Measurements from ENCODE around the gene SLC5A9. TPM values are rescaled to one million over a fixed set of nuclear protein-coding genes. Genes with fewer than 3 reads are reported as not detected.

Gene SLC5A9
- total RNA-seq, 1 experiment from 2014 or later: not detected

DNA sequence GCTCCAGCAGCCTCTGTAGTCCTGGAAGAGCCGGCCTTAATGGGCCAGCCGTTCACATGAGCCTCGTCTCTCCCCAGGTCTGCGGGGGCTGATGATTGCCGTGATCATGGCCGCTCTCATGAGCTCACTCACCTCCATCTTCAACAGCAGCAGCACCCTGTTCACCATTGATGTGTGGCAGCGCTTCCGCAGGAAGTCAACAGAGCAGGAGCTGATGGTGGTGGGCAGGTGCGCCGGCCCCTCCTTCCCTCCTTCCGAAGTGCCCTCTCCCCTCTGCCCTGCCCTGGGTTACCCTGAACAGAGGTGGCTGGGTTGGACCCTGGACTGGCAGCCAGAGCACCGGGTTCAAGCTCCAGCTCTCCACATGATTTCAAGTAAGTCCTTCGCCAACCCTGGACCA, 13.1 kb downstream of the SLC5A9 start:
- DNase-seq (ENCODE audit: low read depth, low spot score): no peak
- Histone ChIP-seq H2AFZ (ENCODE audit: low read depth, low read length, poor library complexity, severe bottlenecking) (no peak overlapping the region), H3K27ac (ENCODE audit: low read depth, low read length) (no peak overlapping the region), H3K4me3 (replicated peaks in 1 of 2; ENCODE audit: low read depth in 1 of 2, low read length in 2 of 2) (no peak overlapping the region), H3K4me2 (ENCODE audit: low read length) (no peak overlapping the region), H3K4me1 (ENCODE audit: control insufficient read depth in 1 of 2, insufficient read depth in 2 of 2, low read length in 2 of 2) (no peaks in the 10 kb centered on the region), H3K9ac (ENCODE audit: low read length) (no peak overlapping the region), H3K9me3 (ENCODE audit: control insufficient read depth in 1 of 2, insufficient read depth in 1 of 2, low read depth in 1 of 2, low read length in 2 of 2) (no peaks in the 10 kb centered on the region), H3K79me2 (ENCODE audit: insufficient read depth, low read length) (no peaks in the 10 kb centered on the region), H3K27me3 (ENCODE audit: insufficient read depth, low read length) (peaks cover 7% of the 10 kb centered on the region; the same call in 1 of the 2 replicates), H4K20me1 (ENCODE audit: insufficient read depth) (no peaks in the 10 kb centered on the region), H3K9me2 (ENCODE audit: insufficient read depth) (no peaks in the 10 kb centered on the region), H3K36me3 (ENCODE audit: control insufficient read depth in 1 of 2, insufficient read depth in 2 of 2, low read length in 2 of 2) (no peaks in the 10 kb centered on the region)
- no TSS peak for BruUV-seq (replicated peaks)
- intact Hi-C loops (cut with micrococcal nuclease): loop anchor here (1.0 to 5.0 kb wide), 3 partner anchors 32 to 238 kb away; partner anchors contain the start of gene TRABD2B
- no peak for ATAC-seq
- ChIA-PET POLR2A (interaction anchor here (0.5 to 0.6 kb wide), 2 partner anchors 130 to 142 kb away, joined by 3 to 6 read pairs; no protein-coding TSS in a partner anchor), CTCF (interaction anchor here (1.2 to 1.7 kb wide), 3 partner anchors 32 to 142 kb away, joined by 3 to 5 read pairs (median 5); no protein-coding TSS in a partner anchor), RAD21 (ENCODE audit: low non-redundant PET in 1 of 2, low total read pairs in 2 of 2, uncharacterized antibody in 2 of 2, unreplicated experiment in 2 of 2) (interaction anchor here in 1 of 2 experiments (0.6 kb wide), 1 partner anchor 15 kb away, joined by 3 read pairs; no protein-coding TSS in a partner anchor)
- TF ChIP-seq EGR1 (IDR thresholded peaks at IDR 0.05; ENCODE audit: low read depth) (no peak), ZFX (IDR thresholded peaks at IDR 0.05) (no peak), JUND (IDR thresholded peaks at IDR 0.05) (no peak), POLR2A (IDR thresholded peaks at IDR 0.05; ENCODE audit: borderline replicate concordance, extremely low read depth, insufficient read depth, insufficient read length) (no peak)
- TF ChIP-seq, protein P1, sequence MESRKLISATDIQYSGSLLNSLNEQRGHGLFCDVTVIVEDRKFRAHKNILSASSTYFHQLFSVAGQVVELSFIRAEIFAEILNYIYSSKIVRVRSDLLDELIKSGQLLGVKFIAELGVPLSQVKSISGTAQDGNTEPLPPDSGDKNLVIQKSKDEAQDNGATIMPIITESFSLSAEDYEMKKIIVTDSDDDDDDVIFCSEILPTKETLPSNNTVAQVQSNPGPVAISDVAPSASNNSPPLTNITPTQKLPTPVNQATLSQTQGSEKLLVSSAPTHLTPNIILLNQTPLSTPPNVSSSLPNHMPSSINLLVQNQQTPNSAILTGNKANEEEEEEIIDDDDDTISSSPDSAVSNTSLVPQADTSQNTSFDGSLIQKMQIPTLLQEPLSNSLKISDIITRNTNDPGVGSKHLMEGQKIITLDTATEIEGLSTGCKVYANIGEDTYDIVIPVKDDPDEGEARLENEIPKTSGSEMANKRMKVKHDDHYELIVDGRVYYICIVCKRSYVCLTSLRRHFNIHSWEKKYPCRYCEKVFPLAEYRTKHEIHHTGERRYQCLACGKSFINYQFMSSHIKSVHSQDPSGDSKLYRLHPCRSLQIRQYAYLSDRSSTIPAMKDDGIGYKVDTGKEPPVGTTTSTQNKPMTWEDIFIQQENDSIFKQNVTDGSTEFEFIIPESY (IDR thresholded peaks at IDR 0.05; ENCODE audit: extremely low read depth, insufficient replicate concordance, low read length): no peak

DNA sequence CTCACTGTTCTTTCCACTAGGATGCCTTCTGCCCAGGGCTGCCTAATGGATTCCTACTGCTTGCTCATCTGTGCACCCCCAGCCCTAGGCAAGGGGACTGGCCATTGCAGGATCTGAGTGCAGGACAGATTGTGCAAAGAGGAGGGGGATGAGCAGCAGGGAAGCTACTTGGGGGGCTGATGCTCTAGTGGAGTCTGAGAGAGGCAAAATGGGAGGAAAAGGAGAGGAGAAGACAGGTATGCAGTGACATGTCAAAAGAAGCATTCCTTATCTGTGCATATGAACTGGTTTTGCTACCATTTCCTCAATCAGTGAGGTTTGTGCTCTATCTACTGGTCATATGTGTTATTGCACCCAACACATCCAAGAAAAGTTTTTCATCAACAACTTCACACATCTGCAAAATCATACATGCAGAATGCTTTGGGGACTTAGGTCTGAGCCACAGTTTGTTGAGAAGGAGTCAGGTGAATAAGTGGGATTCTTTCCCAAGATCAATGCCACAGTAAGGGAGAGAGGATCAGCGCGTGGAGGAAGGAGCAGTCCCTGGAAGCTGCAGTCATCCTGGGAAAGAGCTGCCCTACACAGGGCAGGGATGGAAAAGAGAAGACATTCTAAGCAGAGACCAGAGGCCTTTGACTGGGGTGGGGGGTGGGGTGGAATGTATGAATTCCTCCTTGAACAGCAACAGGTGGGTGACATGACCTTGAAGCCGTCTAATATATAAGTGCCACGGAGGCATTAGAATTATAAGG, 14.4 kb downstream of the SLC5A9 start:
- no peaks in the 10 kb centered on the region for H3K79me2 ChIP-seq (ENCODE audit: insufficient read depth, low read length)
- no peak overlapping the region for H2AFZ ChIP-seq (ENCODE audit: low read depth, low read length, poor library complexity, severe bottlenecking)
- H4K20me1 ChIP-seq (ENCODE audit: insufficient read depth): no peaks in the 10 kb centered on the region
- peak; percentile 75 for ATAC-seq
- H3K9ac ChIP-seq (ENCODE audit: low read length): no peak overlapping the region
- H3K9me2 ChIP-seq (ENCODE audit: insufficient read depth): no peaks in the 10 kb centered on the region
- H3K36me3 ChIP-seq (ENCODE audit: control insufficient read depth in 1 of 2, insufficient read depth in 2 of 2, low read length in 2 of 2): no peaks in the 10 kb centered on the region
- no peak overlapping the region for H3K4me3 ChIP-seq (replicated peaks in 1 of 2; ENCODE audit: low read depth in 1 of 2, low read length in 2 of 2)
- no peak overlapping the region for H3K4me2 ChIP-seq (ENCODE audit: low read length)
- ChIA-PET CTCF (interaction anchor here (1.2 to 1.7 kb wide), 2 partner anchors 33 to 128 kb away, joined by 3 to 5 read pairs; no protein-coding TSS in a partner anchor), RAD21 (ENCODE audit: low non-redundant PET in 1 of 2, low total read pairs in 2 of 2, uncharacterized antibody in 2 of 2, unreplicated experiment in 2 of 2) (no interaction called here), POLR2A (no interaction called here)
- H3K27ac ChIP-seq (ENCODE audit: low read depth, low read length): no peak overlapping the region
- H3K9me3 ChIP-seq (ENCODE audit: control insufficient read depth in 1 of 2, insufficient read depth in 1 of 2, low read depth in 1 of 2, low read length in 2 of 2): no peaks in the 10 kb centered on the region
- no TSS peak for BruUV-seq (replicated peaks)
- intact Hi-C loops (cut with micrococcal nuclease): loop anchor here (1.0 to 5.0 kb wide), 4 partner anchors 34 to 240 kb away; partner anchors contain the start of gene TRABD2B
- no peaks in the 10 kb centered on the region for H3K4me1 ChIP-seq (ENCODE audit: control insufficient read depth in 1 of 2, insufficient read depth in 2 of 2, low read length in 2 of 2)
- DNase-seq (ENCODE audit: low read depth, low spot score): peak; percentile 28
- peaks cover 7% of the 10 kb centered on the region; the same call in 1 of the 2 replicates for H3K27me3 ChIP-seq (ENCODE audit: insufficient read depth, low read length)
- TF ChIP-seq, protein P2, sequence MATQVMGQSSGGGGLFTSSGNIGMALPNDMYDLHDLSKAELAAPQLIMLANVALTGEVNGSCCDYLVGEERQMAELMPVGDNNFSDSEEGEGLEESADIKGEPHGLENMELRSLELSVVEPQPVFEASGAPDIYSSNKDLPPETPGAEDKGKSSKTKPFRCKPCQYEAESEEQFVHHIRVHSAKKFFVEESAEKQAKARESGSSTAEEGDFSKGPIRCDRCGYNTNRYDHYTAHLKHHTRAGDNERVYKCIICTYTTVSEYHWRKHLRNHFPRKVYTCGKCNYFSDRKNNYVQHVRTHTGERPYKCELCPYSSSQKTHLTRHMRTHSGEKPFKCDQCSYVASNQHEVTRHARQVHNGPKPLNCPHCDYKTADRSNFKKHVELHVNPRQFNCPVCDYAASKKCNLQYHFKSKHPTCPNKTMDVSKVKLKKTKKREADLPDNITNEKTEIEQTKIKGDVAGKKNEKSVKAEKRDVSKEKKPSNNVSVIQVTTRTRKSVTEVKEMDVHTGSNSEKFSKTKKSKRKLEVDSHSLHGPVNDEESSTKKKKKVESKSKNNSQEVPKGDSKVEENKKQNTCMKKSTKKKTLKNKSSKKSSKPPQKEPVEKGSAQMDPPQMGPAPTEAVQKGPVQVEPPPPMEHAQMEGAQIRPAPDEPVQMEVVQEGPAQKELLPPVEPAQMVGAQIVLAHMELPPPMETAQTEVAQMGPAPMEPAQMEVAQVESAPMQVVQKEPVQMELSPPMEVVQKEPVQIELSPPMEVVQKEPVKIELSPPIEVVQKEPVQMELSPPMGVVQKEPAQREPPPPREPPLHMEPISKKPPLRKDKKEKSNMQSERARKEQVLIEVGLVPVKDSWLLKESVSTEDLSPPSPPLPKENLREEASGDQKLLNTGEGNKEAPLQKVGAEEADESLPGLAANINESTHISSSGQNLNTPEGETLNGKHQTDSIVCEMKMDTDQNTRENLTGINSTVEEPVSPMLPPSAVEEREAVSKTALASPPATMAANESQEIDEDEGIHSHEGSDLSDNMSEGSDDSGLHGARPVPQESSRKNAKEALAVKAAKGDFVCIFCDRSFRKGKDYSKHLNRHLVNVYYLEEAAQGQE (IDR thresholded peaks at IDR 0.05; ENCODE audit: low read depth): no peak
- TF ChIP-seq CBX3 (IDR thresholded peaks at IDR 0.05; ENCODE audit: low read depth) (no peak), EGR1 (IDR thresholded peaks at IDR 0.05; ENCODE audit: low read depth) (no peak)
- TF ChIP-seq, protein P1 (IDR thresholded peaks at IDR 0.05; ENCODE audit: extremely low read depth, insufficient replicate concordance, low read length): no peak

Measured in HCT116 (cell line).